NCI-H526 treated with DMSO at 0.1 percent for 48 hours (cell line): ENCODE data around the gene SUN1.
"Not testable (repeated sequence)": the region's sequence is repeated elsewhere in the genome, so short reads cannot be mapped to it uniquely, and the experiment has no call there.

ENCODE experiments used
- DNase-seq: peaks from one replicate; lab custom pipeline; 2025; lab: John Stamatoyannopoulos, UW

Gene SUN1

GRCh38 chr7:920351-921070 lies 88.2 kb downstream of the SUN1 start:
- no peak for DNase-seq

- DNase-seq: no peak
These were observed 88.8 kb downstream of the SUN1 start for GRCh38 chr7:921071-921461.

GRCh38 chr7:921581-922333 lies 89.5 kb downstream of the SUN1 start:
- no peak for DNase-seq

GRCh38 chr7:922334-923107 lies 90.2 kb downstream of the SUN1 start:
- DNase-seq: no peak

- no peak for DNase-seq
These were observed 91.1 kb downstream of the SUN1 start for GRCh38 chr7:923108-924041.

GRCh38 chr7:924042-924441 lies 91.8 kb downstream of the SUN1 start:
- DNase-seq: not testable (repeated sequence)
